Lung (tissue), 12 donors: ENCODE data around the gene CYP4B1. TPM values are rescaled to one million over a fixed set of nuclear protein-coding genes. Genes with fewer than 3 reads are reported as not detected.
A peak's percentile ranks its signal among the peaks of the same experiment; 100 is the strongest.

Source experiments
- ATAC-seq: fragments of 200-7000 bp; cut with Tn5 transposase; one replicate; pipeline ENCODE4 v1.9.1; 2020; ENCODE audit warnings: moderate number of reproducible peaks; ENCODE audit not compliant: insufficient read depth, low FRiP score
- DNase-seq, 3 donors: peaks; one replicate each; pipeline ENCODE4 v3.0.0-alpha.2; 2013 to 2017
- H3K27ac ChIP-seq, 2 donors: one replicate each; pipeline ENCODE4 v1.5.1; 2013; ENCODE audit warnings: mild to moderate bottlenecking in 2 of 2, moderate library complexity in 2 of 2, control low read depth in 1 of 2, inconsistent platforms in 1 of 2, low read depth in 1 of 2, low read length in 1 of 2
- H3K27me3 ChIP-seq, 3 donors: one replicate each; pipeline ENCODE4 v1.5.1; 2013; ENCODE audit warnings: low read length in 2 of 3; ENCODE audit not compliant: control insufficient read depth in 3 of 3, insufficient read depth in 3 of 3
- H3K36me3 ChIP-seq, 4 donors: one replicate each; pipeline ENCODE4 v1.5.1; 2013; ENCODE audit warnings: low read length in 4 of 4, mild to moderate bottlenecking in 1 of 4, moderate library complexity in 1 of 4; ENCODE audit not compliant: control insufficient read depth in 4 of 4, insufficient read depth in 4 of 4
- H3K4me1 ChIP-seq, 5 donors: one replicate each; pipeline ENCODE4 v1.5.1; 2013; ENCODE audit warnings: low read length in 5 of 5, mild to moderate bottlenecking in 2 of 5, moderate library complexity in 1 of 5; ENCODE audit not compliant: control insufficient read depth in 5 of 5, insufficient read depth in 5 of 5
- H3K4me3 ChIP-seq: one replicate; pipeline ENCODE4 v1.5.1; 2013; ENCODE audit warnings: mild to moderate bottlenecking, control low read depth, moderate library complexity
- H3K9ac ChIP-seq, 2 donors: one replicate each; pipeline ENCODE4 v1.5.1; 2013; ENCODE audit warnings: low read length in 2 of 2, control low read depth in 1 of 2; ENCODE audit not compliant: insufficient read depth in 1 of 2
- H3K9me3 ChIP-seq, 4 donors: one replicate each; pipeline ENCODE4 v1.5.1; 2013; ENCODE audit warnings: low read length in 3 of 4, mild to moderate bottlenecking in 1 of 4, moderate library complexity in 1 of 4; ENCODE audit not compliant: control insufficient read depth in 4 of 4, insufficient read depth in 3 of 4
- CTCF ChIP-seq: IDR thresholded peaks from 2 replicates; pipeline ENCODE4 v1.5.1; 2012; ENCODE audit warnings: mild to moderate bottlenecking; ENCODE audit errors: control extremely low read depth, extremely low read depth
- WGBS, 2 donors: extraction: QIAGEN DNeasy Blood & Tissue Kit; methylation state at CpG; one replicate each; pipeline ENCODE4 v1.1.7; 2013; 5-methylcytosine and 5-hydroxymethylcytosine counted together
- polyA plus RNA-seq, 2 donors: library from polyadenylated mRNA; stranded (reverse); fragments of 200-250 nt; gene quantifications; one replicate each; pipeline ENCODE4 v1.2.1, GENCODE V29; 2013
- total RNA-seq, 2 donors: library from RNA; depleted of rRNA in 1 of 2; stranded (reverse); fragments of >200 nt in 1 of 2; gene quantifications; one replicate each; pipeline ENCODE4 v1.2.1, GENCODE V29; 2014 to 2021
- donor health status: control.
- donor health status: control.
- donor health status: Bipolar disorder and iron deficiency.
- donor health status: healthy.
- donor health status: DM: yes; HTN: yes; CAD: no.

Gene CYP4B1
- total and polyA plus RNA-seq, 4 donors: 75.7 to 180 (median 157) TPM

DNA sequence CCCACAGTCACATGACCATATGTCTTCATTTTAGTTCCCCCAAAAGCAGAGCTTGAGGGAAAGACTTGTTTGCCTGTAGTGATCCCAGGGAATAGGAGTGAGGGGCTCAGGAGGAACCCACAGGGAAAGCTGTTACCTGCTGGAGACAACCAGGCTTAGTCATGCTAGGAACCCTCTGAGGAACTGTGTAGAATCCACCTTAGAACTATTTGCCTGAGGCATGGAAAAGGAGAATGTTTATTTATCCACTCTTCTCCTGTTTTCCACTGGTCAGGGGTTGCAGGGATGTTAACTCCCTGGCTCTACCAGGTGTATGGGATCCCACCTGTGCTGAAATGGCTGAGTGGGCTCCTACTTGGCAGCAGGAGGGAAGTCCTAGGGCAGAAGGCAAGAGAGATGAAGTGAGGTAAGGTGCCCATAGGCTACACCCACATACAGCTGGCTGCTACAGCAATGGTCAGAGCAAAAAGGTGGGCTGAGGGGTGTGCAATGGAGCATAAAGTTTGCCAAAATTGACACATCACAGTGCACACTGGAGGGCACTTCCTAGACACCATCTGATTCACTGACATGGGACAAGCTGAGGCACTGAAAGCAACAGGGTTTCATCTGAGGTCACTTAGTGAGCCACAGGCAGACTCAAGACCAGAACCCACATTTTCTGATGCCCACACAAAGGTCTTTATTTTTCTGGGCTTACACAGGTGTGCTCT lies 29.7 kb upstream of the CYP4B1 start:
- Histone ChIP-seq H3K9ac (no peak overlapping the region), H3K27me3 (no peaks in the 10 kb centered on the region), H3K9me3 (peaks cover 0 to 26% (median 12%) of the 10 kb centered on the region in 4 donors), H3K4me3 (no peak overlapping the region), H3K4me1 (peaks cover 0 to 9% (median 4%) of the 10 kb centered on the region in 5 donors), H3K27ac (peak overlapping the region in 1 of 2 donors; percentile 85), H3K36me3 (no peaks in the 10 kb centered on the region)
- ATAC-seq: no peak
- TF ChIP-seq CTCF: no peak
- no peak for DNase-seq

DNA sequence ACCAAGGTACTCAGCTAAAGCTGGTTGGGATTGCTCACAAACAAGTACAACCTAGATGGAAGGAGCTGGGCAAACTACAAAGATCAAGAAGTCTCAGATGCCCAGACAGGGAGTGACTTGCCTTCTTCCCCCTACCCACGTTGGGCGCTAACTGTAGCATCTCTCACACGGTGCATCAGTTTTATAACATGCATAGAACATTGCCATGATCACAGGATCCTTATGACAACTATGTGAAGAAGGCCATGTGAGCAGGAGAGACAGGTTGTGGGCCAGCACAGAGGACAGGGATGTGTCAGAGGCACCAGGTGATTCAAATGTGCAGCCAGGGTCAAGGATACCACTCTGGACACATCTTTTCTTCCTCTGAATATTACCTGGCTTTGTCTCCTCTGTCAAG lies 28.3 kb upstream of the CYP4B1 start:
- Histone ChIP-seq H3K4me1 (peaks cover 0 to 9% (median 4%) of the 10 kb centered on the region in 5 donors), H3K27ac (no peak overlapping the region), H3K9ac (no peak overlapping the region), H3K36me3 (no peaks in the 10 kb centered on the region), H3K9me3 (peaks cover 0 to 26% (median 12%) of the 10 kb centered on the region in 4 donors), H3K4me3 (no peak overlapping the region), H3K27me3 (no peaks in the 10 kb centered on the region)
- 88 to 95% methylated on average over 3 of the region's 3 CpGs for WGBS, 2 donors
- ATAC-seq: no peak
- DNase-seq: no peak
- TF ChIP-seq CTCF: no peak

- no peak for ATAC-seq
- Histone ChIP-seq H3K27ac (no peak overlapping the region), H3K36me3 (no peaks in the 10 kb centered on the region), H3K9me3 (peaks cover 0 to 26% (median 12%) of the 10 kb centered on the region in 4 donors), H3K4me3 (no peak overlapping the region), H3K4me1 (peaks cover 0 to 9% (median 0%) of the 10 kb centered on the region in 5 donors), H3K27me3 (no peaks in the 10 kb centered on the region), H3K9ac (no peak overlapping the region)
- no peak for TF ChIP-seq CTCF
- 31 to 65% methylated on average over 1 of the region's 1 CpG for WGBS, 2 donors
- DNase-seq: no peak
These were observed 26.3 kb upstream of the CYP4B1 start for GRCh38 chr1:46772571-46772970.
